Activated CD8-positive, alpha-beta memory T cell treated with anti-CD3 and anti-CD28 coated beads, Interleukin-2, amount 50 U/mL, for 4 hours (primary cell): ENCODE measurements around the gene CLDN11.

ENCODE experiments used
- DNase-seq: peaks from one replicate; pipeline ENCODE4 v3.0.0-alpha.2; 2020

The CLDN11 gene

GRCh38 chr3:170428095-170428494, 9.4 kb downstream of the CLDN11 start:
- no peak for DNase-seq

- DNase-seq: no peak
Measured at GRCh38 chr3:170429050-170429449, 10.4 kb downstream of the CLDN11 start.

GRCh38 chr3:170431054-170431453, 12.4 kb downstream of the CLDN11 start:
- DNase-seq: no peak

- DNase-seq: no peak
Measured at GRCh38 chr3:170432416-170432815, 13.7 kb downstream of the CLDN11 start.

- no peak for DNase-seq
Measured at GRCh38 chr3:170436697-170437096, 18.0 kb downstream of the CLDN11 start.

GRCh38 chr3:170437176-170437575, 18.5 kb downstream of the CLDN11 start:
- no peak for DNase-seq

- no peak for DNase-seq
Measured at GRCh38 chr3:170437696-170438407, 19.2 kb downstream of the CLDN11 start.

- no peak for DNase-seq
Measured at GRCh38 chr3:170438836-170439235, 20.2 kb downstream of the CLDN11 start.

GRCh38 chr3:170440344-170440743, 21.7 kb downstream of the CLDN11 start:
- DNase-seq: no peak

GRCh38 chr3:170441412-170441811, 22.7 kb downstream of the CLDN11 start:
- no peak for DNase-seq

GRCh38 chr3:170442947-170443346, 24.3 kb downstream of the CLDN11 start:
- no peak for DNase-seq

GRCh38 chr3:170443457-170443856, 24.8 kb downstream of the CLDN11 start:
- DNase-seq: no peak

GRCh38 chr3:170448584-170448983, 29.9 kb downstream of the CLDN11 start:
- DNase-seq: no peak

GRCh38 chr3:170450039-170450438, 31.4 kb downstream of the CLDN11 start:
- DNase-seq: no peak

- no peak for DNase-seq
Measured at GRCh38 chr3:170454509-170454908, 35.8 kb downstream of the CLDN11 start.

- no peak for DNase-seq
Measured at GRCh38 chr3:170458285-170458684, 39.6 kb downstream of the CLDN11 start.

GRCh38 chr3:170463011-170463410, 44.3 kb downstream of the CLDN11 start:
- DNase-seq: no peak

- no peak for DNase-seq
Measured at GRCh38 chr3:170465955-170466354, 47.3 kb downstream of the CLDN11 start.

GRCh38 chr3:170467007-170467406, 48.3 kb downstream of the CLDN11 start:
- no peak for DNase-seq

- no peak for DNase-seq
Measured at GRCh38 chr3:170467571-170468147, 49.0 kb downstream of the CLDN11 start.

- no peak for DNase-seq
Measured at GRCh38 chr3:170469151-170470062, 50.7 kb downstream of the CLDN11 start.

GRCh38 chr3:170470063-170471016, 51.7 kb downstream of the CLDN11 start:
- no peak for DNase-seq

GRCh38 chr3:170471149-170471548, 52.5 kb downstream of the CLDN11 start:
- no peak for DNase-seq
